Measurements from ENCODE around the gene SLC27A1. TPM values are rescaled to one million over a fixed set of nuclear protein-coding genes. Genes with fewer than 3 reads are reported as not detected.

Gene SLC27A1
- total and polyA plus RNA-seq, 9 of the 15 experiments (the other 6 are each of a cell fraction or from before 2014, with no cell fraction given), result 0.06 to 3.0 (median 1.1) TPM

DNA sequence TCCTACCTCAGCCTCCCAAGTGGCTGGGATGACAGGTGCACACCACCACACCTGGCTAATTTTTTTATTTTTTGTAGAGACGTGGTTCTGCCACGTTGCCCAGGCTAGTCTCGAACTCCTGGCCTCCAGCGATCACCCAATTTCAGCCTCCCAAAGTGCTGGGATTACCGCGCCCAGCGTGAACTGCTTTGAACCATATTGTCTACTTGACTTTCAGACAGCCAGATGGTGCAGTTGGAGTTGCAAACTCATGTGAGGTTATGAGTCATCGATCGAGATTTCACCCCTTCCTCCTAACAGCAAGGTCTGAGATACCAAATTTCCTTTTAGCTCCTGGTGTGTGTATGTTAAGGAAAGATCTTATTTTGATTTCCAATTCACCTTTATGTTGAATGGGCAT lies 2.7 kb downstream of the SLC27A1 start (continued):
- TF ChIP-seq MAFK (IDR thresholded peaks at IDR 0.05; ENCODE audit: low read length), result peak; percentile 30; the same call in 1 of the 2 replicates
- TF ChIP-seq, protein P1, sequence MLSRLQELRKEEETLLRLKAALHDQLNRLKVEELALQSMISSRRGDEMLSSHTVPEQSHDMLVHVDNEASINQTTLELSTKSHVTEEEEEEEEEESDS (CRISPR knock-in tag; IDR thresholded peaks at IDR 0.05), result no peak
- TF ChIP-seq JUNB (CRISPR knock-in tag; conservative IDR thresholded peaks at IDR 0.05), result peak; percentile 84
- TF ChIP-seq KLF6 (CRISPR knock-in tag; IDR thresholded peaks at IDR 0.05; ENCODE audit: borderline replicate concordance), result no peak
- TF ChIP-seq, protein P2, sequence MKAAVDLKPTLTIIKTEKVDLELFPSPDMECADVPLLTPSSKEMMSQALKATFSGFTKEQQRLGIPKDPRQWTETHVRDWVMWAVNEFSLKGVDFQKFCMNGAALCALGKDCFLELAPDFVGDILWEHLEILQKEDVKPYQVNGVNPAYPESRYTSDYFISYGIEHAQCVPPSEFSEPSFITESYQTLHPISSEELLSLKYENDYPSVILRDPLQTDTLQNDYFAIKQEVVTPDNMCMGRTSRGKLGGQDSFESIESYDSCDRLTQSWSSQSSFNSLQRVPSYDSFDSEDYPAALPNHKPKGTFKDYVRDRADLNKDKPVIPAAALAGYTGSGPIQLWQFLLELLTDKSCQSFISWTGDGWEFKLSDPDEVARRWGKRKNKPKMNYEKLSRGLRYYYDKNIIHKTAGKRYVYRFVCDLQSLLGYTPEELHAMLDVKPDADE (conservative IDR thresholded peaks at IDR 0.05; ENCODE audit: control insufficient read depth, low read depth, low read length), result no peak
- TF ChIP-seq, protein P3, sequence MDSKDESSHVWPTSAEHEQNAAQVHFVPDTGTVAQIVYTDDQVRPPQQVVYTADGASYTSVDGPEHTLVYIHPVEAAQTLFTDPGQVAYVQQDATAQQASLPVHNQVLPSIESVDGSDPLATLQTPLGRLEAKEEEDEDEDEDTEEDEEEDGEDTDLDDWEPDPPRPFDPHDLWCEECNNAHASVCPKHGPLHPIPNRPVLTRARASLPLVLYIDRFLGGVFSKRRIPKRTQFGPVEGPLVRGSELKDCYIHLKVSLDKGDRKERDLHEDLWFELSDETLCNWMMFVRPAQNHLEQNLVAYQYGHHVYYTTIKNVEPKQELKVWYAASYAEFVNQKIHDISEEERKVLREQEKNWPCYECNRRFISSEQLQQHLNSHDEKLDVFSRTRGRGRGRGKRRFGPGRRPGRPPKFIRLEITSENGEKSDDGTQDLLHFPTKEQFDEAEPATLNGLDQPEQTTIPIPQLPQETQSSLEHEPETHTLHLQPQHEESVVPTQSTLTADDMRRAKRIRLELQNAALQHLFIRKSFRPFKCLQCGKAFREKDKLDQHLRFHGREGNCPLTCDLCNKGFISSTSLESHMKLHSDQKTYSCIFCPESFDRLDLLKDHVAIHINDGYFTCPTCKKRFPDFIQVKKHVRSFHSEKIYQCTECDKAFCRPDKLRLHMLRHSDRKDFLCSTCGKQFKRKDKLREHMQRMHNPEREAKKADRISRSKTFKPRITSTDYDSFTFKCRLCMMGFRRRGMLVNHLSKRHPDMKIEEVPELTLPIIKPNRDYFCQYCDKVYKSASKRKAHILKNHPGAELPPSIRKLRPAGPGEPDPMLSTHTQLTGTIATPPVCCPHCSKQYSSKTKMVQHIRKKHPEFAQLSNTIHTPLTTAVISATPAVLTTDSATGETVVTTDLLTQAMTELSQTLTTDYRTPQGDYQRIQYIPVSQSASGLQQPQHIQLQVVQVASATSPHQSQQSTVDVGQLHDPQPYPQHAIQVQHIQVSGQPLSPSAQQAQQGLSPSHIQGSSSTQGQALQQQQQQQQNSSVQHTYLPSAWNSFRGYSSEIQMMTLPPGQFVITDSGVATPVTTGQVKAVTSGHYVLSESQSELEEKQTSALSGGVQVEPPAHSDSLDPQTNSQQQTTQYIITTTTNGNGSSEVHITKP (IDR thresholded peaks at IDR 0.05; ENCODE audit: partially characterized antibody), result peak; percentile 9
- no peak for TF ChIP-seq ZNF740 (CRISPR knock-in tag; IDR thresholded peaks at IDR 0.05)
- TF ChIP-seq ZNF740 (tag; IDR thresholded peaks at IDR 0.05), result no peak
- TF ChIP-seq ARID1B (IDR thresholded peaks at IDR 0.05), result peak; percentile 72
- TF ChIP-seq SNIP1 (IDR thresholded peaks at IDR 0.05; ENCODE audit: low read depth), result no peak
- 0 out of 2 replicates have a peak, but pooled peaks have one; percentile 6 for TF ChIP-seq ZNF316 (IDR thresholded peaks at IDR 0.05)
- no peak for TF ChIP-seq SETDB1 (IDR thresholded peaks at IDR 0.05; ENCODE audit: low read length)
- no peak for TF ChIP-seq KHSRP (IDR thresholded peaks at IDR 0.05)
- peak in 1 of 3 experiments; percentile 10; a peak in 1 of 6 replicates for TF ChIP-seq ZBTB11 (CRISPR knock-in tag; IDR thresholded peaks at IDR 0.05)
- 0 out of 3 replicates have a peak, but pooled peaks of 1 of the 2 experiments have one; percentile 25 for TF ChIP-seq CBX3 (IDR thresholded peaks at IDR 0.05; ENCODE audit: borderline replicate concordance in 1 of 2, low read length in 2 of 2)
- TF ChIP-seq HBP1 (CRISPR knock-in tag; IDR thresholded peaks at IDR 0.05), result no peak
- TF ChIP-seq EP400 (IDR thresholded peaks at IDR 0.05), result no peak
- TF ChIP-seq SMARCB1 (IDR thresholded peaks at IDR 0.05; ENCODE audit: insufficient read length, low read depth), result no peak
